Fibroblast of villous mesenchyme (primary cell): Measurements from ENCODE around the gene FMNL3. TPM values are rescaled to one million over a fixed set of nuclear protein-coding genes. Genes with fewer than 3 reads are reported as not detected.

Experiments used
- DNase-seq: peaks from one replicate; pipeline ENCODE4 v3.0.0-alpha.2; 2010; ENCODE audit warnings: low read depth
- H3K4me3 ChIP-seq: 2 replicates; pipeline ENCODE4 v1.5.1; 2011; ENCODE audit warnings: low read depth, mild to moderate bottlenecking, low read length
- total RNA-seq: library from RNA; depleted of rRNA; stranded (reverse); fragments of >200 nt; gene quantifications from 2 replicates; pipeline ENCODE4 v1.2.3, GENCODE V29; 2012
- TF ChIP-seq, protein P1 (sequence below): IDR thresholded peaks from 2 replicates; pipeline ENCODE4 v1.5.1; 2012; ENCODE audit warnings: low read depth, mild to moderate bottlenecking, low read length; ENCODE audit not compliant: insufficient read depth

Gene FMNL3
- total RNA-seq, 1 donor: 22.5 TPM

DNA sequence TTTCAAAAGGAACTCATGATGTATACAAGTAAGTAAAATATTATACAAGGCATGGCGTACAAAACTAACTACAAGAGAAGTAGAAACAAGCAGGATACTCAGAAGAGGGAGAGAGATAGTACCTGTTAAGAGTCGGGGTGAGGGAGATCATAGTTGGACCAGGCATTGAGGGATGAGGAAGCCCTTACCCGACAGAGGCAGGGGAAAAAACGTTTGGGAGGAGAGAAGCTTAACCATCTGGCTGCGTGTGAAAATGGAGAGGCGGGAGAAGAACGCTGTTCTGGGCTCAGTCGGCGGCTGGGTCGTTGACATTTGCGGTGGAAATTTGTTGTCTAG lies 575 bp upstream of the FMNL3 start:
- no peak for DNase-seq
- TF ChIP-seq, protein P1, sequence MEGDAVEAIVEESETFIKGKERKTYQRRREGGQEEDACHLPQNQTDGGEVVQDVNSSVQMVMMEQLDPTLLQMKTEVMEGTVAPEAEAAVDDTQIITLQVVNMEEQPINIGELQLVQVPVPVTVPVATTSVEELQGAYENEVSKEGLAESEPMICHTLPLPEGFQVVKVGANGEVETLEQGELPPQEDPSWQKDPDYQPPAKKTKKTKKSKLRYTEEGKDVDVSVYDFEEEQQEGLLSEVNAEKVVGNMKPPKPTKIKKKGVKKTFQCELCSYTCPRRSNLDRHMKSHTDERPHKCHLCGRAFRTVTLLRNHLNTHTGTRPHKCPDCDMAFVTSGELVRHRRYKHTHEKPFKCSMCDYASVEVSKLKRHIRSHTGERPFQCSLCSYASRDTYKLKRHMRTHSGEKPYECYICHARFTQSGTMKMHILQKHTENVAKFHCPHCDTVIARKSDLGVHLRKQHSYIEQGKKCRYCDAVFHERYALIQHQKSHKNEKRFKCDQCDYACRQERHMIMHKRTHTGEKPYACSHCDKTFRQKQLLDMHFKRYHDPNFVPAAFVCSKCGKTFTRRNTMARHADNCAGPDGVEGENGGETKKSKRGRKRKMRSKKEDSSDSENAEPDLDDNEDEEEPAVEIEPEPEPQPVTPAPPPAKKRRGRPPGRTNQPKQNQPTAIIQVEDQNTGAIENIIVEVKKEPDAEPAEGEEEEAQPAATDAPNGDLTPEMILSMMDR: no peak
- H3K4me3 ChIP-seq: no peak overlapping the region

DNA sequence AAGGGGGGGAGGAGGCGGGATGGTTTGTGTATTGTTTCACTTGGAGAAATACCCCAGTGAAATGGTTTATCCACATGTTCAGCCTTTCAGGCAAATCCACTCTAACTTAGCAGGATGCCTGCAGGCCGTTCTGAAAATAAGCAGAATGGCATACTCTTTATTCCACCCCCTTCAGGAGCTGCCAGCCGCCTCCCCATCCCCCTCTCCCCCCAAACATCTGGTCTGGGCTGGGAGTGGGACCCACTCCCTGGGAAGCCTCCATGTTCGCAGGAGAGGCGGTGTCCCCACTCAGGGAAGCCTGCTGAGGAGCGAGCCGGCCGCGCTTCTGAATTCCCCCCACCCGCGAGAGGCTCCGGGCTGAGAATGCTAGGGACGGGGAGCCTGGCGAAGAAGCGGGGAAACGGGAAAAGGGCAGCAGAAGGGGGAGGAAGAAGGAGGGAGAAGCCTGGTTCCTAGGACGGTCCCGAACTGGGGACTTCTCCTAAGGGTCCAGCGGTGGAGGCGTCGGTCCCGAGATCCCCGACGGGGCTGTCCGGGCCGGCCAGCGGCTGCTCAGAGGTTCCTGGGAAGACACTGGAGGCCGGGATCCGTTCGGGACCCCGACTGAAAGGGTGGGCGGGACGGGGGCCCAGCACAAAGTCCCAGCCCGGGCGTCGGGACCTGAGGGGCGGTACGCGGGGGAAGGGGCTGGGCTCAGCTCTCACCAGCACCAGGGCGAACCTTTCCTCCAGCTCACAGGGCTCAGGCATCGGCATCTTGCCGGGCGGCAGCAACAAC lies 666 bp downstream of the FMNL3 start:
- TF ChIP-seq, protein P1: no peak
- H3K4me3 ChIP-seq: peak overlapping the region; percentile 83
- DNase-seq: peak; percentile 50

DNA sequence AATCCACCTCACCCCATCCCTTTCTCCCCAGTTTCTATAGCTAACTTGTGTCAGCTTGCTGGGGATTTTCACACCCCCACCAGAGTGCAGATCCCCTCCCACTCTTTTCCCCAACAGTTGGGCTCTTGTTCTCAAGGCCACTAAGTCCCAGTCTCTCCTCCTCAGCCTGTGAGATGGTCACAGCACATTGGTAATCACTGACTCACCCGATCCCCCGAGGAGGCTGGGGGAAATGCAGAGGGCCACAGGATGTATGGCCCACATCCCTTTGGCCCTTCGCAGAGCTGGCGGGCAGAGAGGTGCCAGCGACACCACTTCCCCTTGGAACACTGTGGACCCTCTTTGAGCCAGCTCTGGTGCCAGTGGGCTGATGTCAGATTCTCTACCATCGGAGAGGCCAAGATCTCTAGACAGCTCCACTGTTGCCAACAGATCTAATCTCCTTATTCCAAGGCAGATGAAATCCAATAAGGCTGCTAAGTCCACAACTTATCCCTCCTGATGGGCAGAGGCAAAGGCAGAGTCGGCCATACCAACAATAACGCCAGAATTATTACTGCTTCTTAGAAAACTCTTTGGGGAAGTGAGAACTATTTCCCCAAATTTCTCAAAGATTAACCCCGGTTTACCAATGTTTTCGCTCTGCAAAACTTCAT lies 1.6 kb downstream of the FMNL3 start:
- peak; percentile 57 for DNase-seq
- TF ChIP-seq, protein P1: no peak
- peak overlapping the region; percentile 83 for H3K4me3 ChIP-seq

DNA sequence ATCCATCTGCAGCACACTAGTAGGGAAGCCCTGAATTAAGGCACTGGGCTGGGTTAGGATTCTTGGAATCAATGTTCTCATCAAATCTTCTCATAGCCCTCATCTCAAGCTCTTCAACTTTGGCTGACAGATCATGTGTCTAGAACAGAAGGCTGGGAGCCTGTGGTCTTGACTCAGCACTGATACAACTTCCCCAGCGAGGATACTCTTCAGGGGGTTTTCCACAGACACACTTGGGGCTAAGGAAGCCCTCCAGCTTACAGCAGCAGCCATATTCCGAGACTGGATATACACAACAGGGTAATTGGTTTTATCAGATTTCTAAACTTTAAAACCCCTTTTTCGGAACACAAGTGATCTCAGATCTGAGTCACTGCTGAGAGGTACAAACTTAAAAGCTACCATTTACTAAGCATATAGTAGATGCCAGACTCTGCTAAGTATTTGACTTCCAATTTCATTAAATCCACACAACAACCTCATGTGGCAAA lies 3.5 kb downstream of the FMNL3 start:
- TF ChIP-seq, protein P1: no peak
- DNase-seq: peak; percentile 44
- H3K4me3 ChIP-seq: no peak overlapping the region

DNA sequence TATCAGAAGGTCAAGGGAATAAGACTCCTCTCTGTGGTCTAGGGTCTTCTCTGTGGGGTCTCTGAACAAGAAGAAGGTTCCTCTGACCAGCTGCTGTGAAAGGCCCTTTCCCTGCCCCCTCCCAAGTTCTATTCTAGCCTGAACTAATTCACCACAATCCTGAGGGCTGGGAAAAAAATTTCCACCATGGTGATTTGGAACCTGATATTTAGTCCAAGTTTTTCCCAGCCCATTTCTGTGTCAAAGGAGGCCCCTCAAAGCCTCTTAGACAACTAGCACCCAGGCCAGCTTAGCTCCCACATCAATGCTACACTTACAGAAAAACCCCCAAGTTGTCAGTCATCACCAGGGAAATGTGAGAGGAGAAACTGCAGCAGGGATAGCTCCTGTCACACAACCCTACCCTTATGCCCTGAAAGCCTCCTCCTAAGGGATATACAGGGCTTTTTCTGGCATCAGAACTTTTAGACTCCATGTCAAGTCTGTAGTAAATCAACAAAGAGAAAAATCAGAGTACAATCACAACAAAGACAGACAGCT lies 4.5 kb downstream of the FMNL3 start:
- TF ChIP-seq, protein P1: no peak
- DNase-seq: no peak
- no peak overlapping the region for H3K4me3 ChIP-seq

DNA sequence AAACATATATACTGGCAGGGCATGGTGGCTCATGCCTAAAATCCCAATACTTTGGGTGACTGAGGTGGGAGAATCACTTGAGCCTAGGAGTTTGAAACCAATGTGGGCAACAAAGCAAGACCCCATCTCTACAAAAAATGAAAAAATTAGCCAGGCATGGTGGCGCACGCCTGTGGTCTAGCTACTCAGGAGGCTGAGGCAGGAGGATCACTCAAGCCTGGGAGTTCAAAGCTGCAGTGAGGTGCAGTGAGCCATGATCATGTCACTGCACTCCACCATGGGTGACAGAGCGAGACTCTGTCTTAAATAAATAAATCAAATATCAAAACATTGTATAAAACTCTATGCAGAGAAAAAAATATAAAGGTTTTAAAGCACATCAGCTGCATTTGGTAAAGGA lies 5.2 kb downstream of the FMNL3 start:
- DNase-seq: no peak
- TF ChIP-seq, protein P1: no peak
- no peak overlapping the region for H3K4me3 ChIP-seq
